HAP-1 (cell line): ENCODE results near the gene NDEL1.

Experiments used
- DNase-seq, 2 experiments: peaks; one replicate each; pipeline ENCODE4 v3.0.0-alpha.2; 2016 to 2020; ENCODE audit warnings: low spot score in 2 of 2
- H3K27me3 ChIP-seq: fragments of 250-450 bp; sonication (Bioruptor Pico); 2 replicates; pipeline ENCODE4 v1.5.1; 2020; ENCODE audit warnings: low read depth, mild to moderate bottlenecking, moderate library complexity
- H3K36me3 ChIP-seq: fragments of 250-450 bp; sonication (Bioruptor Pico); replicated peaks from 2 replicates; pipeline ENCODE4 v1.5.1; 2020; ENCODE audit warnings: mild to moderate bottlenecking
- H3K4me1 ChIP-seq: fragments of 250-450 bp; sonication (Bioruptor Pico); 2 replicates; pipeline ENCODE4 v1.5.1; 2020; ENCODE audit warnings: mild to moderate bottlenecking
- H3K4me3 ChIP-seq: fragments of 250-450 bp; sonication (Bioruptor Pico); 2 replicates; pipeline ENCODE4 v1.5.1; 2020; ENCODE audit warnings: mild to moderate bottlenecking, moderate library complexity
- H3K9me3 ChIP-seq: fragments of 250-450 bp; sonication (Bioruptor Pico); 2 replicates; pipeline ENCODE4 v1.5.1; 2020; ENCODE audit warnings: mild to moderate bottlenecking, moderate library complexity
- in situ Hi-C: fragments of 300-500 bp; cut with MboI; formaldehyde crosslinking; loops from 3 replicates; pipeline ENCODE4 v1.14.3; 2020; ENCODE audit warnings: low sequenced_read_pairs, inconsistent platforms, mixed read lengths

Gene NDEL1

DNA sequence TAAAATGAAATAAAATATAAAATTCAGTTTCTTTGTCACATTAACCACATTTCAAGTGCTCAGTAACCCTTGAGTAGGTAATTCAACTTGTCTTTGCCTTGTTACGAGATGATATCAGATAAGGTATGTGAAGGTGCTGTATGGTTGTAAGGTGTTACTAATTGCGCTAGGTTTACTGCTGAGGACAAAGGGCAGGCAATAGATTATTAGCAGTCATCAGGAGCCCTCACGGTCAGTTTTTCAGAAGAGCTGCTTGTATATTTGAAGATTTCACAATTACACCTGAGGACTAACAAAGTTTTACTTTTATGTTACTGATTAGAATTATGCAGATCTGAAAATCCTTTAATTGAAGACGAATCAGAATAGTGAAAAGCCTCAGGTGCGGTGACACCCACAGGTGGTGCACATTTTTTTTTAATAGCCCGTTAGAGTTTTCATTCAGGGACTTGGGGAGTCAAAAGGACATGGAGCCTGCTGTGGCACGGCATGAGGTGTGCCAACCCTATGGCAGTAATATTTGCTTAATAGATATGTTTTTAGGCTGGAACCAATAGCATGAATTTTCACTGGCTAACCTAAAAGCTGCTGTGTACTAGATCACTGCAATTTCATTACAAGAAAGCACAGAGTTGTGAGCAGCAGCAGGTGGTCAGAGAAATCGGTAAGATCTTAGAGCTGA is 16.4 kb downstream of the NDEL1 start:
- Histone ChIP-seq H3K9me3 (no peaks in the 10 kb centered on the region), H3K36me3 (peaks cover 68% of the 10 kb centered on the region), H3K27me3 (no peaks in the 10 kb centered on the region), H3K4me1 (peaks cover 6% of the 10 kb centered on the region), H3K4me3 (no peak overlapping the region)
- in situ Hi-C loops = no loop called here
- DNase-seq = no peak

DNA sequence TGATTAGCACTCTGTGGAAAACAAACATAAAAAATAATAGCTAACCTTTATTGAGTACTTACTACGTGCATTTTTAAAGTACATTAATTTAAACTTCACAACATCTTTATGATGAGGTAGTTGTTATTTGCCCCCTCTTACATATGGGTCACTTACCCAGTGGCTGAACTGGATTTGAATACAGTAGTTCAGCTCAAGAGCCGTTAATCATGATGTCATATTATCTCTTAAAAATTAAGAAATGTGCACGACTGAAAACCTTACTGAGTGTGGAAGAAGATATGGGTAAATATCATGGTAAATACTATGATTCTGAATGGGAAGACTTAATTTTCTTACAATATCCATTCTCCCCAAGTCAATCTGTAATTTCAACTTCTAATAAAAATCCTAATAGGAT is 17.6 kb downstream of the NDEL1 start:
- Histone ChIP-seq H3K9me3 (no peaks in the 10 kb centered on the region), H3K4me1 (peaks cover 2% of the 10 kb centered on the region; the same call in 1 of the 2 replicates), H3K4me3 (no peak overlapping the region), H3K36me3 (peaks cover 64% of the 10 kb centered on the region), H3K27me3 (no peaks in the 10 kb centered on the region)
- DNase-seq = no peak
- in situ Hi-C loops = no loop called here

GRCh38 chr17:8455665-8456209 is 20.1 kb downstream of the NDEL1 start:
- in situ Hi-C loops = no loop called here
- H3K36me3 ChIP-seq = peaks cover 66% of the 10 kb centered on the region
- no peak for DNase-seq
- H3K4me3 ChIP-seq = no peak overlapping the region
- H3K9me3 ChIP-seq = no peaks in the 10 kb centered on the region
- no peaks in the 10 kb centered on the region for H3K27me3 ChIP-seq
- H3K4me1 ChIP-seq = no peaks in the 10 kb centered on the region

- no peak for DNase-seq
- H3K9me3 ChIP-seq = no peaks in the 10 kb centered on the region
- H3K4me3 ChIP-seq = no peak overlapping the region
- in situ Hi-C loops = no loop called here
- H3K4me1 ChIP-seq = no peaks in the 10 kb centered on the region
- no peaks in the 10 kb centered on the region for H3K27me3 ChIP-seq
- peaks cover 63% of the 10 kb centered on the region for H3K36me3 ChIP-seq
Observed at GRCh38 chr17:8458128-8458527, 22.4 kb downstream of the NDEL1 start.

- Histone ChIP-seq H3K36me3 (peaks cover 63% of the 10 kb centered on the region), H3K9me3 (no peaks in the 10 kb centered on the region), H3K4me3 (no peak overlapping the region), H3K4me1 (no peaks in the 10 kb centered on the region), H3K27me3 (no peaks in the 10 kb centered on the region)
- in situ Hi-C loops = no loop called here
- DNase-seq = no peak
Observed at GRCh38 chr17:8459107-8459506, 23.4 kb downstream of the NDEL1 start.

GRCh38 chr17:8459831-8460230 is 24.1 kb downstream of the NDEL1 start:
- Histone ChIP-seq H3K36me3 (peaks cover 59% of the 10 kb centered on the region), H3K4me3 (no peak overlapping the region), H3K4me1 (no peaks in the 10 kb centered on the region), H3K27me3 (no peaks in the 10 kb centered on the region), H3K9me3 (no peaks in the 10 kb centered on the region)
- no peak for DNase-seq
- in situ Hi-C loops = no loop called here

GRCh38 chr17:8462564-8462963 is 26.9 kb downstream of the NDEL1 start:
- H3K9me3 ChIP-seq = no peaks in the 10 kb centered on the region
- no peak for DNase-seq
- no peaks in the 10 kb centered on the region for H3K4me1 ChIP-seq
- H3K36me3 ChIP-seq = peaks cover 46% of the 10 kb centered on the region
- H3K4me3 ChIP-seq = no peak overlapping the region
- H3K27me3 ChIP-seq = no peaks in the 10 kb centered on the region
- in situ Hi-C loops = no loop called here

GRCh38 chr17:8463099-8463498 is 27.4 kb downstream of the NDEL1 start:
- H3K4me1 ChIP-seq = no peaks in the 10 kb centered on the region
- H3K4me3 ChIP-seq = no peak overlapping the region
- in situ Hi-C loops = no loop called here
- peaks cover 51% of the 10 kb centered on the region for H3K36me3 ChIP-seq
- DNase-seq = no peak
- no peaks in the 10 kb centered on the region for H3K9me3 ChIP-seq
- H3K27me3 ChIP-seq = no peaks in the 10 kb centered on the region

- in situ Hi-C loops = no loop called here
- no peaks in the 10 kb centered on the region for H3K4me1 ChIP-seq
- H3K27me3 ChIP-seq = no peaks in the 10 kb centered on the region
- no peak overlapping the region for H3K4me3 ChIP-seq
- DNase-seq = no peak
- no peaks in the 10 kb centered on the region for H3K9me3 ChIP-seq
- peaks cover 54% of the 10 kb centered on the region for H3K36me3 ChIP-seq
Observed at GRCh38 chr17:8464941-8465340, 29.3 kb downstream of the NDEL1 start.

- H3K36me3 ChIP-seq = peaks cover 50% of the 10 kb centered on the region
Observed at GRCh38 chr17:8465356-8465755, 29.7 kb downstream of the NDEL1 start.

DNA sequence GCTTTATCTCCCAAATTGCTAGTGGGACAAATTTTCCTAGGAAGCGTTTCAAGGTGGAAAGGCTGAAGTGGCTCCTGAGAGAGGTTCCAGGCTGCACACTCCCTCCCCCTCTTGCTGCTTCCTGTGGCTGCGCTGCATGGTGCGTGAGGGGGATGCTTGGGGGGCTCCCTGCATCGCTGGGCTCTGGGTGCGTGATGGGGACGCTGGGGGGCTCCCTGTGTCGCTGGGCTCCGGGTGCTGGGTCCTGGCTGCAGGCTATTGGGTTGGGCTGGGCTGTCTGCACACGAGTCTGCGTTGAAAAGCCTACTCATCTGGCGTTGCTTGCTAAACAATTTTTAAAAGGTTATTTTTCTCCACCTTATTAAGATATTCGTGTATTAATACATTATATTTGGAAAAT is 30.1 kb downstream of the NDEL1 start:
- Histone ChIP-seq H3K4me1 (no peaks in the 10 kb centered on the region), H3K36me3 (peaks cover 46% of the 10 kb centered on the region), H3K9me3 (no peaks in the 10 kb centered on the region), H3K27me3 (no peaks in the 10 kb centered on the region), H3K4me3 (no peak overlapping the region)
- in situ Hi-C loops = no loop called here
- DNase-seq = no peak

More at GRCh38 chr17:8465356-8465755, 29.7 kb downstream of the NDEL1 start:
- in situ Hi-C loops = no loop called here
- Histone ChIP-seq H3K9me3 (no peaks in the 10 kb centered on the region), H3K4me3 (no peak overlapping the region), H3K27me3 (no peaks in the 10 kb centered on the region), H3K4me1 (no peaks in the 10 kb centered on the region)
- no peak for DNase-seq

- Histone ChIP-seq H3K27me3 (no peaks in the 10 kb centered on the region), H3K9me3 (no peaks in the 10 kb centered on the region), H3K4me3 (no peak overlapping the region), H3K36me3 (peaks cover 39% of the 10 kb centered on the region), H3K4me1 (no peaks in the 10 kb centered on the region)
- no peak for DNase-seq
- in situ Hi-C loops = no loop called here
Observed at GRCh38 chr17:8466456-8466855, 30.8 kb downstream of the NDEL1 start.

DNA sequence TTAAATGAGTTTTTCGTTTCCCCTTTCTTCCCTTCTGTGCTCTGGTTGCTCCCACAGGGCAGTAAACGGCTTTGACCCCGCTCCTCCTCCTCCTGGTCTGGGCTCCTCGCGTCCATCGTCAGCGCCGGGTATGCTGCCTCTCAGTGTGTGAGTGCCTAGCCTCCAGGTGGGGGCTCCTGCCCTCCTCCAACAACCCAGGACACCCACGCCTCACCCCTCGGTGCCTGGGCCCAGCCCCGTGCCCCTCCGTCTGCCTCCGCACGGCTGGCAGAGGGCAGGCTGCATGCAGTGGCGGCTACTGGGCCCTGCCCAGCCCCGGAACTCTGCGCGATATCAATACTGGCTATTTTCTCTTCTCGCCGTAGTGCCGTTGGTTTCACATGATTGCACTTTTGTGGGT is 31.2 kb downstream of the NDEL1 start:
- in situ Hi-C loops = no loop called here
- Histone ChIP-seq H3K36me3 (peaks cover 39% of the 10 kb centered on the region), H3K4me1 (no peaks in the 10 kb centered on the region), H3K4me3 (no peak overlapping the region), H3K9me3 (no peaks in the 10 kb centered on the region), H3K27me3 (no peaks in the 10 kb centered on the region)
- DNase-seq = no peak

GRCh38 chr17:8467527-8467926 is 31.8 kb downstream of the NDEL1 start:
- DNase-seq = no peak
- peaks cover 34% of the 10 kb centered on the region for H3K36me3 ChIP-seq
- H3K4me3 ChIP-seq = no peak overlapping the region
- no peaks in the 10 kb centered on the region for H3K27me3 ChIP-seq
- H3K4me1 ChIP-seq = no peaks in the 10 kb centered on the region
- no peaks in the 10 kb centered on the region for H3K9me3 ChIP-seq
- in situ Hi-C loops = no loop called here

- no peaks in the 10 kb centered on the region for H3K4me1 ChIP-seq
- H3K4me3 ChIP-seq = no peak overlapping the region
- H3K27me3 ChIP-seq = no peaks in the 10 kb centered on the region
- in situ Hi-C loops = no loop called here
- H3K9me3 ChIP-seq = no peaks in the 10 kb centered on the region
- DNase-seq = no peak
- peaks cover 33% of the 10 kb centered on the region for H3K36me3 ChIP-seq
Observed at GRCh38 chr17:8468127-8468526, 32.4 kb downstream of the NDEL1 start.
